NCI-H2196 treated with DMSO at 0.1 percent for 48 hours (cell line): ENCODE data around the gene ARPP19.
"Not testable (repeated sequence)": the region's sequence is repeated elsewhere in the genome, so short reads cannot be mapped to it uniquely, and the experiment has no call there.

Experiments used
- DNase-seq: peaks from one replicate; lab custom pipeline; 2025; ENCODE audit not compliant: unreplicated experiment; lab: John Stamatoyannopoulos, UW

ARPP19 gene

GRCh38 chr15:52568601-52569585 lies at the start of gene ARPP19:
Gene ARPP19 (minus strand): TSS chr15:52569030. CDS start chr15:52568892, 138 bp downstream.
- peak; percentile 67 for DNase-seq

DNA sequence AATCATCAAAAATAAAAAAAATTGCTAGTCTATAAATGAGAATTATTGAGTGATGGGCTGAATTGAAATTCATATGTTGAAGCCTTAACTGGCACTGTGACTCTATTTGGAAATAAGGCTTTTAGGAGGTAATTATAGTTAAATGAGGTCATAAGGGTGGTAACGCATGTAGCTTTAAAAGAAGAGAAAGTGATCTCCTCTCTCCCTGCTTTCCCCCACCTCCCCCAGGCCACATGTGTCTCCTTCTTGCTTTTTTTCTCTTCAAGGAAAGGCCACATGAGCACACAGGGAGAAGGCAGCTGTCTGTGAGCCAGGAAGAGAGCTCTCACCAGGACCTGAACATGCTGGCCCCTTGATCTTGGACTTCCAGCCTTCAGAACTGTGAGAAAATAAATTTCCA lies 48.2 kb upstream of the ARPP19 start:
- DNase-seq = no peak

GRCh38 chr15:52615302-52615701 lies 46.5 kb upstream of the ARPP19 start:
- no peak for DNase-seq

DNA sequence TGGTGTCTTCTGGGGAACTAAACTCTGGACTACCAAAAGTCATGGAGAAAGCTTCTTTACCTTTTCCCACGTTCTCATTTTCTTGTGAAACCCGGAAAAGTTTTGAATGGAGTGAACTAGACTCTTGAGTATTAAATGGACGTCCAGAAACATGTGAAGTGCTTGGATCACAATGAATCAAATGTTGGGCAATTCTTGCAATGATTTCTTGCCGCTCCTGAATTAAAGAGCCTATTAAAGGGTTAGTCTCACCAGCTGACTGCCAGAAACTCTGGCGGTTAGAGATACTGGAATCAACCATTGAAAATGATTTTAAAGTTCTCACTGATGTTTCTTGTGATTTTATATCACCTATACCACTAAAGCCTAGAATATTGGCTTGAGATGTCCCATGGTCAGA lies 40.8 kb upstream of the ARPP19 start:
- no peak for DNase-seq

DNA sequence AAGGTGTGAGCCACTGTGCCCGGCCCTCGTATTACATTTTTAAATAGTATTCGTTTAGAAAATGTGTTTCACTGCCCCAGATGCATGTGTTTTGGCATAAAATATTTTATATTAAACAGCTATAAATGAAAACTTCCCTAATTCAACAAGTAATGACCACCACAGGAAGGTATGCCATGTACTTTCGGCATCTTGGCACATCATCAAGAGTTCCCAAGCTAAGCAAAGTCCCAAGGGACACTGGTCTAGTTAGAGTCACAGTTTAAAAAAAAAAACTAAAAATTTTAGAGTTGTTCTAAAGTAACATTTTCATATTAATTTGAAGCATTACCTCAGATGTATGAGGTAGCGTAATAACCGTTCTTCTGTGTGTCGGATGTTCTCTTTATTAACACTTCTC lies 15.6 kb upstream of the ARPP19 start:
- no peak for DNase-seq

DNA sequence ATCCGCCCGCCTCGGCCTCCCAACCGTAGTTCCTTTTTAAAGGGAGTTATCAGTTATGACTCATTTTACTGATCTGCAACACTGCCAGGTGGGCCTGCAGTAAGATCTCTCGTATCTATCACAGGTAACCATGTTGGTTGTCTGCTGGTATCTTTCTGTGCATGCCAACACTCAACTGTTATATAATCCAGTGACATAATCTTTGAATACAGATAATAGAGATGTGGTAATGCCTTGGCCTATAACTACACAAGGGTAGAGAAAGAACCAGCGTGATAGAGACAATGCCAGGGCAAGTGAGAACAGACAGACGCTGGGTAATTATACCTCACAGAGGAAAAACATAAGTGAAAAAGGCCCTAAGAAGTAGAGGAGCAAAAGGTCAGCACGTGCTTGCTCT lies 11.0 kb upstream of the ARPP19 start:
- no peak for DNase-seq

DNA sequence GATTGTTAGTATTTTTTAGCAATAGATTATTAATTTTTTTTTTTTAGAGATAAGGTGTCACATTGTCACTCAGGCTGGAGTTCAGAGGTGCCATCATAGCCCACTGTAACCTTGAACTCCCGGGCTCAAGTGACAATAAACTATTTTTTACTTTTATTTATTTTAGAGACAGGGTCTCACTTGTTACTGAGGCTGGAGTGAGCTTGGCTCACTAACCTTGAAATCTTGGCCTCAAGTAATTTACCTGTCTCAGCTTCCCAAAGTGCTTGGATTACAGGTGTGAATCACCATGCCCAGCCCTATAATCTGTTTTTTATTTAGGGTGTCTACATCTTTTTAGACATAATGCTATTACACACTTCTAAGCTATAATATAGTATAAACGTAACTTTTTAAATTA lies 7.9 kb upstream of the ARPP19 start:
- no peak for DNase-seq

GRCh38 chr15:52575573-52575972 lies 6.7 kb upstream of the ARPP19 start:
- not testable (repeated sequence) for DNase-seq

DNA sequence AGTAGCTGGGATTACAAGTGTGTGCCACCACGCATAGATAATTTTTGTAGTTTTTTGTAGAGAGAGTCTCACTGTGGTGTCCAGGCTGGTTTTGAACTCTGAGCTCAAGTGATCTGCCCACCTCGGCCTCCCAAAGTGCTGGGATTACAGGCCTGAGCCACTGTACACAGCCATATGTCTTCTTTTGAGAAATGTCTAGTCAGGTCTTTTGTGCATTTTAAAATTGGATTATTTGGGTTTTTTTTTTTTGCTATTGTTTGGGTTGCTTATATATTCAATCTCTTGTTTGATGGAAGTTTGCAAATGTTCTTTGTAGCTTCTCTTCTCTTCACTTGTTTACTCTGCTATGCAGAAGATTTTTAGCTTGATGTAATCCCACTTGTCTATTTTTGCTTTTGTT lies 6.2 kb upstream of the ARPP19 start:
- DNase-seq = no peak

GRCh38 chr15:52574623-52575022 lies 5.8 kb upstream of the ARPP19 start:
- not testable (repeated sequence) for DNase-seq

GRCh38 chr15:52567871-52568600 lies 794 bp downstream of the ARPP19 start:
- no peak for DNase-seq

DNA sequence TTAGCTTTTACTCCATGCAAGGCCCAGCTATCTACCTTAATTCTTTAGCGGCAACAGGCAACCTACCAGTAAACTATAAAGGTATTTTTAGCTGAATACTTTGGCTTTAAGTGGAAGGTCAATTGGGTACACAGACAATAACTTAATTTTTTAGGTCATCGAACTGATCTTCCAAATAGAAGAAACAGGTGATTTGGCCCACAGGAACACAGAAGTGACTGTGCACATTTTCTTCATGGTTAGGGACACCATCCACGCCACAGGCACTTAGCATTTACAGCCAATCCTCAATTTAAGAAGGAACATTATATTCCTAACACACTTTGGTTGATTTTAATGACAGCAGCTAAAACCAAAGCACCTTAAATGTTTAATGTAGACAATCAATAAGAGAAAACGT lies 1.9 kb downstream of the ARPP19 start:
- DNase-seq = no peak

GRCh38 chr15:52565417-52566358 lies 3.1 kb downstream of the ARPP19 start:
- DNase-seq = not testable (repeated sequence)

GRCh38 chr15:52563501-52564060 lies 5.2 kb downstream of the ARPP19 start:
- no peak for DNase-seq

DNA sequence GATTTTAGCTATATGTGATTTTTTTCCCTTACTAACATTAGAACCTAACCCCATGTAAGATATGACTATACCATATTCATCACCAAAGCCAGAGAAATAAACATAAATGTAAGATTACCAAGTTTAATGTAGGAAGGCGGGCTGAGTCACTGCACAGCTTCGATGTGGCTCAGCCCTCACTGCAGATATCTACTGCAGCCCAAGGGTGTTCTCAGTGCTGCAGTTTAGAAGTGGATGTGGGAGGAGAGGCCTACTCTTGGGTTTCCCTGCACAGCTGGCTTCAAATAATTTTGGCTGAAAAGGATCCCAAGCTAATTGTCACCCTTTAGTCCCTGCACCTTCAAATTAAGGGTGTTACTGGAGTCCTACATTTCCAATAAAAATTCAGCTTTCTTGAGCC lies 9.3 kb downstream of the ARPP19 start:
- DNase-seq = no peak

DNA sequence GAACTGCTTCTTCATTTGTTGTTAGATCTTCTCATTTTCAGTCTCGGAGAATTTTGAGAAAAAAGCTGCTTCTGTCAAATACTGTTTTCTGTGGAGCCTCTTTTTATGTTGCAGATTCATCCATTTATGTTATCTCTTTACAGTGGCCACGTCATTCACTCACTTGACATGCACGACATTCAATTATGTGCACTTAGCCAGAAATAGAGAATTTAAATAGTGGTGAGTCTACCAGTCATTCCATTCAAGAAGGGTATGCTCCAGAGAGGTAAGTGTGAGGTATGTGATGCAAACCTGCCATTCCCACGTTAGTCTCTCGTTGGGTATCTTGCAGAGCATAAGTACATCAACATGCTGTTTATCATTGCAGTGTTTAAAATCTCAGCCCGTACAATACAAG lies 9.8 kb downstream of the ARPP19 start:
- DNase-seq = no peak

- no peak for DNase-seq
Measured at GRCh38 chr15:52558196-52558595, 10.6 kb downstream of the ARPP19 start.

- no peak for DNase-seq
Measured at GRCh38 chr15:52557274-52557641, 11.6 kb downstream of the ARPP19 start.

DNA sequence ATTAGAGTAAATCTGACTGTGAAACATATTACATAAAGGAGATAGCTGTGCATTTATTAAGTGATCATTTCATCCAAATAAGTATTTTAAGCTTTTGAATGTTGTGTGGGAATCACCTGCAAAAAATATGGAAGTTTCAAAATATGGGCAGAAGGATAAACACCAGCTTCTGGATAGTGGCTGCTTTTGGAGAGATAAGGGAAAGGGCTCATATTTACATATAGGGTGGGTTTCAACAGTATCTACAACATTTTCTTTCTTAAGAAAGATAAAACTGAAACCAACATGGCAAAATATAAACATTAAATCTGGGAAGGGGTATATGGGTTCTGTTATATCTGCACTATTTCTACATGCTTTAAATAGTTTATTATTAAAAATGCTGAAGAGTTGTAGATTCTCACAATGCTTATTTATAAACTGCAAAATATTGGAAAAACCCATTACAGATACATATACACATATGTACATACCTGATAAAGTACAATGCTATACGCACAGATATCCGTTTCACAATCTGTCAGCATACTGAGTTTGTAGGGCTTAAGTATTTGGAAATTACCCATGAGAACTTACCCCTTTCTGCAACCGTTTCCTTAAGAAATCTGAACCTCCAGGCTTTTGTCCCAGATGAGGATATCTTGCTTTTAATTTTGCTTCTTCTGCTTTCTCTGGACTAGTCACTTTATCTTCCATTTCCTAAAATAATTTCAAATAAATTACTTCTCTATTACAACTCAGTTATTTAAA lies 12.1 kb downstream of the ARPP19 start:
- no peak for DNase-seq

- DNase-seq = no peak
Measured at GRCh38 chr15:52552303-52552702, 16.5 kb downstream of the ARPP19 start.
